Endothelial cell of umbilical vein (primary cell): ENCODE data around the gene COQ8A. TPM values are rescaled to one million over a fixed set of nuclear protein-coding genes. Genes with fewer than 3 reads are reported as not detected.

Experiments
- BruUV-seq: library from RNA; stranded (reverse); fragments of 400-500 nt; replicated peaks from 2 replicates; lab custom pipeline; 2021; lab: Mats Ljungman, UMichigan
- CTCF ChIA-PET: fragments of 300-600, 350-600 bp; sonication (Branson Sonifier 250); formaldehyde crosslinking; loops from one replicate; lab custom pipeline; 2021; ENCODE audit warnings: antibody characterized with exemption, inconsistent platforms; lab: Charles Lee
- POLR2A ChIA-PET: fragments of 300-600, 350-600 bp; sonication (Branson Sonifier 250); formaldehyde crosslinking; loops from one replicate; lab custom pipeline; 2021; ENCODE audit warnings: antibody characterized with exemption, inconsistent platforms; lab: Charles Lee
- DNase-seq: peaks from one replicate; pipeline ENCODE4 v3.0.0-alpha.2; 2011; ENCODE audit warnings: low read depth, low spot score
- FAIRE-seq: peaks from 2 replicates; lab custom pipeline; 2011; peaks lifted over from hg19 to GRCh38; lab: Jason Lieb, UNC
- H2AFZ ChIP-seq: 2 replicates; pipeline ENCODE4 v1.6.0; 2012; ENCODE audit warnings: low read depth, low read length, control low read depth, inconsistent platforms
- H3K27ac ChIP-seq: 2 replicates; pipeline ENCODE4 v1.5.1; 2011; ENCODE audit warnings: low read depth, mild to moderate bottlenecking, control low read depth, low read length, moderate library complexity; ENCODE audit not compliant: insufficient read depth
- H3K27me3 ChIP-seq, 2 experiments: 2 replicates each; pipeline versions ENCODE4 v1.6.0 to v1.6.1; 2011; ENCODE audit warnings: low read length in 2 of 2, mixed read lengths in 1 of 2; ENCODE audit not compliant: control insufficient read depth in 2 of 2, insufficient read depth in 2 of 2
- H3K36me3 ChIP-seq, 2 experiments: 2 replicates in 1 of 2; 3 replicates in 1 of 2; pipeline ENCODE4 v1.5.1; 2011; ENCODE audit warnings: low read length in 2 of 2, mild to moderate bottlenecking in 1 of 2, moderate library complexity in 1 of 2; ENCODE audit not compliant: control insufficient read depth in 2 of 2, insufficient read depth in 2 of 2; ENCODE audit errors: extremely low read depth in 1 of 2
- H3K4me1 ChIP-seq: 3 replicates; pipeline ENCODE4 v1.5.1; 2011; ENCODE audit warnings: mild to moderate bottlenecking, low read length; ENCODE audit not compliant: control insufficient read depth, insufficient read depth; ENCODE audit errors: extremely low read depth
- H3K4me2 ChIP-seq: 2 replicates; pipeline ENCODE4 v1.6.1; 2011; ENCODE audit warnings: low read length, control low read depth, mixed read lengths; ENCODE audit not compliant: insufficient read depth
- H3K4me3 ChIP-seq, 3 experiments: fragments of 200-600 bp in 1 of 3; sonication (generic), shearing (Covaris generic) in 1 of 3; replicated peaks in 1 of 3; 2 replicates each; pipeline ENCODE4 v1.5.1; 2011 to 2016; ENCODE audit warnings: control low read depth in 3 of 3, low read length in 3 of 3, mild to moderate bottlenecking in 2 of 3, inconsistent platforms in 1 of 3, low read depth in 1 of 3, moderate library complexity in 1 of 3; ENCODE audit not compliant: insufficient read depth in 1 of 3
- H3K79me2 ChIP-seq: 2 replicates; pipeline ENCODE4 v1.6.0; 2012; ENCODE audit warnings: low read length, inconsistent platforms; ENCODE audit not compliant: control insufficient read depth, insufficient read depth
- H3K9ac ChIP-seq: replicated peaks from 2 replicates; pipeline ENCODE3; 2011; ENCODE audit warnings: low read length, control low read depth; ENCODE audit not compliant: insufficient read depth; ENCODE audit errors: extremely low read depth
- H3K9me1 ChIP-seq: replicated peaks from 3 replicates; pipeline ENCODE4 v1.6.0; 2011; ENCODE audit warnings: mild to moderate bottlenecking, low read length; ENCODE audit not compliant: control insufficient read depth, insufficient read depth; ENCODE audit errors: extremely low read depth
- H3K9me3 ChIP-seq: replicated peaks from 2 replicates; pipeline ENCODE4 v1.5.1; 2012; ENCODE audit warnings: low read length, inconsistent platforms; ENCODE audit not compliant: control insufficient read depth, insufficient read depth
- H4K20me1 ChIP-seq: replicated peaks from 2 replicates; pipeline ENCODE3; 2011; ENCODE audit warnings: mild to moderate bottlenecking, low read length; ENCODE audit not compliant: control insufficient read depth, insufficient read depth; ENCODE audit errors: extremely low read depth
- CTCF ChIP-seq, 2 donors: IDR thresholded peaks; 1 replicate in 1 of 2; 2 replicates in 1 of 2; pipeline ENCODE4 v1.5.1; 2011; ENCODE audit warnings: low read length in 2 of 2, mild to moderate bottlenecking in 2 of 2, moderate library complexity in 2 of 2, control low read depth in 1 of 2, inconsistent platforms in 1 of 2, low read depth in 1 of 2; ENCODE audit not compliant: insufficient read depth in 1 of 2; ENCODE audit errors: extremely low read depth in 1 of 2
- EZH2 ChIP-seq: IDR thresholded peaks from 2 replicates; pipeline ENCODE4 v1.6.1; 2012; ENCODE audit warnings: borderline replicate concordance, low read depth, mild to moderate bottlenecking, moderate library complexity, low read length, inconsistent platforms; ENCODE audit not compliant: severe bottlenecking
- FOS ChIP-seq: IDR thresholded peaks from 2 replicates; pipeline ENCODE4 v1.6.1; 2011; ENCODE audit warnings: mild to moderate bottlenecking, low read length, moderate library complexity, borderline replicate concordance; ENCODE audit not compliant: insufficient read depth
- GATA2 ChIP-seq: IDR thresholded peaks from 2 replicates; pipeline ENCODE4 v1.7.0; 2011; ENCODE audit warnings: low read depth, mild to moderate bottlenecking, moderate library complexity, mixed read lengths, low read length; ENCODE audit not compliant: insufficient read length, insufficient read depth
- JUN ChIP-seq: IDR thresholded peaks from 2 replicates; pipeline ENCODE4 v1.6.1; 2011; ENCODE audit warnings: borderline replicate concordance, low read depth; ENCODE audit not compliant: insufficient read length, insufficient read depth
- MAX ChIP-seq: IDR thresholded peaks from 2 replicates; pipeline ENCODE4 v1.6.1; 2011; ENCODE audit not compliant: insufficient read depth, insufficient read length
- MYC ChIP-seq: IDR thresholded peaks from one replicate; pipeline ENCODE4 v1.6.1; 2011; ENCODE audit warnings: mild to moderate bottlenecking, low read depth, low read length
- POLR2A ChIP-seq: IDR thresholded peaks from 2 replicates; pipeline ENCODE4 v1.6.1; 2012; ENCODE audit warnings: low read depth, mild to moderate bottlenecking, control low read depth, low read length
- POLR2AphosphoS5 ChIP-seq: IDR thresholded peaks from 2 replicates; pipeline ENCODE4 v1.6.1; 2012; ENCODE audit warnings: low read depth, mild to moderate bottlenecking, control low read depth, low read length, moderate library complexity; ENCODE audit not compliant: insufficient read depth
- dilution Hi-C: fragments of 300-500 bp; cut with MboI; formaldehyde crosslinking; loops from one replicate; pipeline ENCODE4 v1.15.0; 2019; ENCODE audit warnings: low sequenced_read_pairs; ENCODE audit not compliant: extremely low pct_ligation_motif_present
- intact Hi-C: fragments of 100-400 bp; cut with micrococcal nuclease; formaldehyde crosslinking; loops from one replicate; pipeline ENCODE4 v1.10.0; 2022
- polyA plus RNA-seq, 4 experiments: library from polyadenylated mRNA; depleted of rRNA in 3 of 4; stranded (reverse) in 3 of 4; unstranded in 1 of 4; fragments of >200 nt; gene quantifications; 2 replicates each; pipeline versions ENCODE4 v1.2.1 to v1.2.3, GENCODE V29; 2011 to 2012; ENCODE audit warnings: missing spikeins in 1 of 4
- total RNA-seq: library from RNA; stranded (reverse); gene quantifications from 2 replicates; pipeline ENCODE4 v1.2.3, GENCODE V29; 2021

The COQ8A gene
- total and polyA plus RNA-seq, 2 donors (not counting 3 experiments of a cell fraction or from before 2014, with no cell fraction given), result 6.8 to 9.4 TPM

- ChIA-PET POLR2A (no interaction called here), CTCF (interaction anchor here (0.9 to 1.3 kb wide), 4 partner anchors 10 to 413 kb away, joined by 3 to 5 read pairs (median 4); no protein-coding TSS in a partner anchor)
- H3K4me2 ChIP-seq, result no peak overlapping the region
- H4K20me1 ChIP-seq, result no peaks in the 10 kb centered on the region
- H3K4me1 ChIP-seq, result no peaks in the 10 kb centered on the region
- TF ChIP-seq POLR2A, result no peak
- no peak for TF ChIP-seq JUN
- TF ChIP-seq MYC, result no peak
- no peak for TF ChIP-seq POLR2AphosphoS5
- TF ChIP-seq EZH2, result no peak
- no peak for TF ChIP-seq GATA2
- TF ChIP-seq FOS, result no peak
- TF ChIP-seq MAX, result no peak
- TF ChIP-seq CTCF (IDR thresholded peaks at IDR 0.05; ENCODE audit: extremely low read depth in 1 of 2, insufficient read depth in 1 of 2, low read depth in 1 of 2, low read length in 2 of 2), result no peak
- no peak overlapping the region for H2AFZ ChIP-seq
- BruUV-seq, result no TSS peak
- no peaks in the 10 kb centered on the region for H3K9me1 ChIP-seq
- no peak for FAIRE-seq
- H3K36me3 ChIP-seq, result peaks cover 18 to 27% of the 10 kb centered on the region in 2 experiments
- DNase-seq, result no peak
- dilution Hi-C loops, result no loop called here
- H3K9ac ChIP-seq, result no peak overlapping the region
- intact Hi-C loops, result no loop called here
- H3K27ac ChIP-seq, result no peak overlapping the region
- no peaks in the 10 kb centered on the region for H3K27me3 ChIP-seq
- H3K79me2 ChIP-seq, result no peaks in the 10 kb centered on the region
- no peaks in the 10 kb centered on the region for H3K9me3 ChIP-seq
- no peak overlapping the region for H3K4me3 ChIP-seq
Measured at GRCh38 chr1:227035316-227035715, 95.2 kb downstream of the COQ8A start.
